Neural cell (in vitro differentiated cells): ENCODE data around the gene CDC42SE1. TPM values are rescaled to one million over a fixed set of nuclear protein-coding genes. Genes with fewer than 3 reads are reported as not detected.

Experiments used
- H2AFZ ChIP-seq: fragments of 200-600, 300-800 bp; sonication (generic), shearing (Covaris generic); 2 replicates; pipeline ENCODE4 v1.6.0; 2014; ENCODE audit warnings: low read depth, mild to moderate bottlenecking, antibody characterized with exemption, low read length, moderate library complexity
- H3F3A ChIP-seq: fragments of 200-600 bp; shearing (Covaris generic); 2 replicates; pipeline ENCODE4 v1.6.1; 2016; ENCODE audit warnings: mild to moderate bottlenecking, moderate library complexity, mixed read lengths, antibody characterized with exemption, low read length; ENCODE audit not compliant: insufficient read depth, poor library complexity, severe bottlenecking
- H3K27ac ChIP-seq: fragments of 200-600, 300-800 bp; sonication (generic), shearing (Covaris generic); 2 replicates; pipeline ENCODE4 v1.5.1; 2014; ENCODE audit warnings: mild to moderate bottlenecking, low read length, moderate library complexity
- H3K27me3 ChIP-seq: fragments of 300-800, 200-600 bp; sonication (generic), shearing (Covaris generic); 2 replicates; pipeline ENCODE4 v1.6.0; 2014; ENCODE audit warnings: mild to moderate bottlenecking, low read depth, low read length, moderate library complexity; ENCODE audit not compliant: insufficient read depth
- H3K36me3 ChIP-seq: fragments of 300-800, 200-600 bp; sonication (generic), shearing (Covaris generic); 2 replicates; pipeline ENCODE4 v1.5.1; 2014; ENCODE audit warnings: mild to moderate bottlenecking, antibody characterized with exemption, low read length, moderate library complexity; ENCODE audit not compliant: insufficient read depth
- H3K4me2 ChIP-seq: fragments of 300-800, 200-600 bp; sonication (generic), shearing (Covaris generic); 2 replicates; pipeline ENCODE4 v1.6.0; 2014; ENCODE audit warnings: mild to moderate bottlenecking, low read length
- H3K4me3 ChIP-seq: fragments of 300-800, 200-600 bp; sonication (generic), shearing (Covaris generic); 2 replicates; pipeline ENCODE4 v1.5.1; 2014; ENCODE audit warnings: mild to moderate bottlenecking, low read length, moderate library complexity
- H3K79me2 ChIP-seq: fragments of 200-600 bp; shearing (Covaris generic); replicated peaks from 2 replicates; pipeline ENCODE4 v1.6.0; 2014; ENCODE audit warnings: mild to moderate bottlenecking, low read length, moderate library complexity; ENCODE audit not compliant: insufficient read depth
- H3K9ac ChIP-seq: fragments of 300-800, 200-600 bp; sonication (generic), shearing (Covaris generic); 2 replicates; pipeline ENCODE4 v1.6.1; 2016; ENCODE audit warnings: mild to moderate bottlenecking, low read length, mixed read lengths
- H3K9me2 ChIP-seq: fragments of 200-600 bp; shearing (Covaris generic); 2 replicates; pipeline ENCODE4 v1.6.1; 2016; ENCODE audit warnings: mild to moderate bottlenecking, low read length, mixed read lengths; ENCODE audit not compliant: insufficient read depth
- H3K9me3 ChIP-seq: fragments of 200-600, 300-800 bp; sonication (generic), shearing (Covaris generic); 2 replicates; pipeline ENCODE4 v1.6.1; 2016; ENCODE audit warnings: mild to moderate bottlenecking, mixed run types, low read length, moderate library complexity, mixed read lengths
- H4K20me1 ChIP-seq: fragments of 200-600 bp; shearing (Covaris generic); 2 replicates; pipeline ENCODE4 v1.6.1; 2016; ENCODE audit warnings: mild to moderate bottlenecking, mixed run types; ENCODE audit not compliant: insufficient read depth
- CTCF ChIP-seq: fragments of 450-650 bp; IDR thresholded peaks from 2 replicates; pipeline ENCODE4 v1.5.1; 2014; ENCODE audit warnings: antibody characterized with exemption, mild to moderate bottlenecking, moderate library complexity; ENCODE audit not compliant: poor library complexity, severe bottlenecking
- EP300 ChIP-seq: fragments of 450-650 bp; conservative IDR thresholded peaks from 2 replicates; pipeline ENCODE4 v1.6.1; 2014; ENCODE audit warnings: antibody characterized with exemption, mild to moderate bottlenecking, moderate library complexity; ENCODE audit not compliant: poor library complexity, severe bottlenecking
- EZH2 ChIP-seq: fragments of 200-600, 300-800 bp; shearing (Covaris generic), sonication (generic); IDR thresholded peaks from 2 replicates; pipeline ENCODE4 v1.6.1; 2014; ENCODE audit warnings: antibody characterized with exemption, low read length, borderline replicate concordance, mild to moderate bottlenecking; ENCODE audit not compliant: insufficient read depth, poor library complexity, severe bottlenecking
- MXI1 ChIP-seq: fragments of 450-650 bp; conservative IDR thresholded peaks from 2 replicates; pipeline ENCODE4 v1.6.1; 2014; ENCODE audit warnings: antibody characterized with exemption, mild to moderate bottlenecking; ENCODE audit not compliant: poor library complexity, severe bottlenecking
- POLR2AphosphoS5 ChIP-seq: IDR thresholded peaks from 2 replicates; pipeline ENCODE4 v1.6.1; 2012
- RAD21 ChIP-seq: fragments of 450-650 bp; conservative IDR thresholded peaks from 2 replicates; pipeline ENCODE4 v1.6.1; 2014; ENCODE audit warnings: antibody characterized with exemption, mild to moderate bottlenecking, moderate library complexity
- REST ChIP-seq: IDR thresholded peaks from 2 replicates; pipeline ENCODE4 v1.6.1; 2012; ENCODE audit warnings: borderline replicate concordance
- SMC3 ChIP-seq: fragments of 450-650 bp; conservative IDR thresholded peaks from 2 replicates; pipeline ENCODE4 v1.6.1; 2014; ENCODE audit warnings: antibody characterized with exemption, mild to moderate bottlenecking, moderate library complexity; ENCODE audit not compliant: poor library complexity
- TAF1 ChIP-seq: IDR thresholded peaks from 2 replicates; pipeline ENCODE4 v1.6.1; 2012; ENCODE audit warnings: low read depth
- polyA plus RNA-seq: library from polyadenylated mRNA; depleted of rRNA; stranded (reverse); fragments of >200 nt; gene quantifications from 2 replicates; pipeline ENCODE4 v1.2.3, GENCODE V29; 2014

The CDC42SE1 gene
- polyA plus RNA-seq, 1 donor from 2014 or later = 102 TPM

DNA sequence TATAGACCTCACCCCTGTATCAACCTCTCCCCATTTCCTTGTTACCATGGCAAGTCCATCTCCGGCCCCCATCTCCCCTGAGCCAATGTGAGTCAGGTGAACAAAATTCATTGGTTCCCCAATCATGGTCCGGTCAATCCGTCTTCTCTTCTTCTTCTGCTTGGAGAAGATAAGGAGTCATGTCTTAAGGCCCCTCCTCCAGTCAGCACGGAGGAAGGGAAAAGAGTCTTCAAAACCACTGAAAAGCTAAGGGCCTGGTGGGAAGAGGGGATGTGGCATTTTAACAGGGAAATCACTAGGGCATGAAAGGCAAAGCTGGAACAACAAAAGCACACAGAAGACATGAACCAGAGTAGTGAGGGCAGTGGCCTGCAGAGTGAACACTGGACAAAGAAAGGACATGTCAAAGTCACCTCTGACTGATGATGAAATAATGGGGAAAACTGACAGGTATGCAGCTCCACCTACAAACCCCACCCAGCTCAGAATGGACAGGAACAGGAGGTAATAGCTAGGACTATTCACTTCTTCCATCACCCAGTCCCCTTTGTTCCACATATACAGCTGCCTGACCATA lies 4.4 kb downstream of the CDC42SE1 start:
- Histone ChIP-seq H3K4me2 (no peak overlapping the region), H3K27ac (no peak overlapping the region), H3K9me3 (no peaks in the 10 kb centered on the region), H3K36me3 (peaks cover 4% of the 10 kb centered on the region), H2AFZ (no peak overlapping the region), H3K4me3 (no peak overlapping the region), H3K9ac (no peak overlapping the region), H3K9me2 (no peaks in the 10 kb centered on the region), H3K27me3 (no peaks in the 10 kb centered on the region), H4K20me1 (no peaks in the 10 kb centered on the region), H3K79me2 (peaks cover 36% of the 10 kb centered on the region), H3F3A (no peaks in the 10 kb centered on the region)
- TF ChIP-seq EP300 = no peak
- TF ChIP-seq MXI1 = no peak
- no peak for TF ChIP-seq CTCF
- TF ChIP-seq REST = no peak
- no peak for TF ChIP-seq RAD21
- no peak for TF ChIP-seq EZH2
- TF ChIP-seq SMC3 = no peak
- no peak for TF ChIP-seq POLR2AphosphoS5
- no peak for TF ChIP-seq TAF1

DNA sequence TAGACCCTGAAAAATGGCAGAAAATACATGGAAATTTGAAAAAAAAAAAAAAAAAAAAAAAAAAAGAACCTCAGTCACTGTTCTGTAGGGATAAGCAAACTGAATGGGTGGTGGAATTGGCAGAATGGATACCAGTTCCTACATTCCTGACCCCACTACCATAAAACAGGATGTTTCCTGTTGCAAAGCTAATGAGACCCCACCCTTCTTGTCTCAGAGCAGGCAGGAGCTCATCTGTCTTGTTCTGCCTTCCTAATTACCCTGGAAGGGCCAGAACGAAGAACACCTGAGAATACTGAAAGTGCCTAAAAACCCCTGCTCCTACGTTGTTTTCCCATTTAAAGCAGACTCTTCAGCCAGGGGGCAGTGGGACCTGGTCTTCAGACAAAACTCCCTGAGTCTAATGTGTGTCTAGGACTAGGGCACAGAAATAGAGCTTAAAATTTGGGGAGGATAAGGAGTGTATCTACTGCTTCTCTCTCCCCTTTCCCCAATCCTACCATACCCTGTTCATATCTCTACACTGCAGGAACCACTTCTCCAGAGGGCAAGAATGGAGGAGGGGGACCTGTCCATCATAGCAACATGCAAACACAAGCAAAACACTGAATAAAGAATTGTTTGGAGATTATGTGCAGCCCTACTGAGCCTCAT lies 7.9 kb downstream of the CDC42SE1 start:
- peaks cover 4% of the 10 kb centered on the region for H3K36me3 ChIP-seq
- H3K27ac ChIP-seq = no peak overlapping the region
- H3K9me2 ChIP-seq = no peaks in the 10 kb centered on the region
- no peak overlapping the region for H2AFZ ChIP-seq
- H3K9ac ChIP-seq = no peak overlapping the region
- H3K4me2 ChIP-seq = no peak overlapping the region
- TF ChIP-seq CTCF (no peak), POLR2AphosphoS5 (no peak), SMC3 (no peak), REST (no peak), EP300 (no peak), RAD21 (no peak), TAF1 (no peak), EZH2 (no peak), MXI1 (no peak)
- no peak overlapping the region for H3K4me3 ChIP-seq
- H3K27me3 ChIP-seq = no peaks in the 10 kb centered on the region
- H3K9me3 ChIP-seq = no peaks in the 10 kb centered on the region
- peaks cover 6% of the 10 kb centered on the region for H3K79me2 ChIP-seq
- H4K20me1 ChIP-seq = no peaks in the 10 kb centered on the region
- no peaks in the 10 kb centered on the region for H3F3A ChIP-seq
